ENCODE measurements around the gene SULT2B1.

DNA sequence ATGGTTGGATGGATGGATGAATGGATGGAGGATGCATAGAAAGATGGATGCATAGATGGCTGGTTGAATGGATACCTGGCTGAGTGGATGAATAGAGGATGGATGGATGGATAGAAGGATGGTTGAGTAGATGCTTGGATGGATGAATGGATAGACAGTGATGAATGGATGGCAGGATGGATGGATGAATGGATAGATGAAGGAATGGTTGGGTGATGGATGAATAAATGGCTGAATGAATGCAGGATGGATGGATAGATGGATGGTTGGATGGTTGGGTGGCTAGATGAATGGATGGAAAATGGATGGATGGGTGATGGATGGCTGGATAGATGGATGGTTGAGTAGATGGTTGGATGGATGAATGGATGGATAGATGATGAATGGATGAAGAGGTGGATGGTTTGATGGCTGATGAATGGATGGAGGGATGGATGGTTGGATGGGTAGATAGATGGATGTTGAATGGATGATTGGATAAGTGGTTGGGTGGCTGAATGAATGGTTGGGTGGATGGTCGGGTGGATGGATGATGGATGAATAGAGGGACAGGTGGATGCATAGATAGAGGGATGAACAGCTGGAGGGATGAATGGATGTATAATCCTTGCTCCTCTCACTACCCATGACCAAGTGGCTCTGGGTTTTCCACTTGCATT lies 3.6 kb upstream of the SULT2B1 start:
- TF ChIP-seq, protein P1, sequence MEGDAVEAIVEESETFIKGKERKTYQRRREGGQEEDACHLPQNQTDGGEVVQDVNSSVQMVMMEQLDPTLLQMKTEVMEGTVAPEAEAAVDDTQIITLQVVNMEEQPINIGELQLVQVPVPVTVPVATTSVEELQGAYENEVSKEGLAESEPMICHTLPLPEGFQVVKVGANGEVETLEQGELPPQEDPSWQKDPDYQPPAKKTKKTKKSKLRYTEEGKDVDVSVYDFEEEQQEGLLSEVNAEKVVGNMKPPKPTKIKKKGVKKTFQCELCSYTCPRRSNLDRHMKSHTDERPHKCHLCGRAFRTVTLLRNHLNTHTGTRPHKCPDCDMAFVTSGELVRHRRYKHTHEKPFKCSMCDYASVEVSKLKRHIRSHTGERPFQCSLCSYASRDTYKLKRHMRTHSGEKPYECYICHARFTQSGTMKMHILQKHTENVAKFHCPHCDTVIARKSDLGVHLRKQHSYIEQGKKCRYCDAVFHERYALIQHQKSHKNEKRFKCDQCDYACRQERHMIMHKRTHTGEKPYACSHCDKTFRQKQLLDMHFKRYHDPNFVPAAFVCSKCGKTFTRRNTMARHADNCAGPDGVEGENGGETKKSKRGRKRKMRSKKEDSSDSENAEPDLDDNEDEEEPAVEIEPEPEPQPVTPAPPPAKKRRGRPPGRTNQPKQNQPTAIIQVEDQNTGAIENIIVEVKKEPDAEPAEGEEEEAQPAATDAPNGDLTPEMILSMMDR (conservative IDR thresholded peaks at IDR 0.05): no peak
- no peak for TF ChIP-seq EZH2 (IDR thresholded peaks at IDR 0.05; ENCODE audit: low read depth)
